OCI-LY7 (cell line): Measurements from ENCODE around the gene PTPRF.

ENCODE experiments used
- EZH2phosphoT487 ChIP-seq: fragments of 200-600 bp; sonication (generic); IDR thresholded peaks from 2 replicates; pipeline ENCODE4 v1.6.1; 2018; ENCODE audit warnings: low read depth, borderline replicate concordance, mild to moderate bottlenecking, mixed run types, antibody characterized with exemption, low read length, moderate library complexity, mixed read lengths
- TF ChIP-seq, protein P1 (sequence below): fragments of 200-600 bp; sonication (generic); conservative IDR thresholded peaks from 2 replicates; pipeline ENCODE4 v1.5.1; 2014; ENCODE audit warnings: mild to moderate bottlenecking, antibody characterized with exemption, low read length, moderate library complexity, mixed read lengths

- no peak for TF ChIP-seq EZH2phosphoT487
- TF ChIP-seq, protein P1, sequence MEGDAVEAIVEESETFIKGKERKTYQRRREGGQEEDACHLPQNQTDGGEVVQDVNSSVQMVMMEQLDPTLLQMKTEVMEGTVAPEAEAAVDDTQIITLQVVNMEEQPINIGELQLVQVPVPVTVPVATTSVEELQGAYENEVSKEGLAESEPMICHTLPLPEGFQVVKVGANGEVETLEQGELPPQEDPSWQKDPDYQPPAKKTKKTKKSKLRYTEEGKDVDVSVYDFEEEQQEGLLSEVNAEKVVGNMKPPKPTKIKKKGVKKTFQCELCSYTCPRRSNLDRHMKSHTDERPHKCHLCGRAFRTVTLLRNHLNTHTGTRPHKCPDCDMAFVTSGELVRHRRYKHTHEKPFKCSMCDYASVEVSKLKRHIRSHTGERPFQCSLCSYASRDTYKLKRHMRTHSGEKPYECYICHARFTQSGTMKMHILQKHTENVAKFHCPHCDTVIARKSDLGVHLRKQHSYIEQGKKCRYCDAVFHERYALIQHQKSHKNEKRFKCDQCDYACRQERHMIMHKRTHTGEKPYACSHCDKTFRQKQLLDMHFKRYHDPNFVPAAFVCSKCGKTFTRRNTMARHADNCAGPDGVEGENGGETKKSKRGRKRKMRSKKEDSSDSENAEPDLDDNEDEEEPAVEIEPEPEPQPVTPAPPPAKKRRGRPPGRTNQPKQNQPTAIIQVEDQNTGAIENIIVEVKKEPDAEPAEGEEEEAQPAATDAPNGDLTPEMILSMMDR = no peak
These were observed 88.7 kb downstream of the PTPRF start for GRCh38 chr1:43619314-43619790.
